OCI-LY1 (cell line): Measurements from ENCODE around the gene EPYC.

Experiments
- H2AFZ ChIP-seq: fragments of 200-600 bp; sonication (generic), shearing (Covaris generic); 2 replicates; pipeline ENCODE4 v1.6.0; 2014; ENCODE audit warnings: antibody characterized with exemption, mild to moderate bottlenecking, low read length
- H3F3A ChIP-seq: fragments of 200-600 bp; sonication (generic), shearing (Covaris generic); 2 replicates; pipeline ENCODE4 v1.6.0; 2014; ENCODE audit warnings: mild to moderate bottlenecking, antibody characterized with exemption, low read length, moderate library complexity; ENCODE audit not compliant: insufficient read depth
- H3K27ac ChIP-seq: fragments of 200-600 bp; sonication (generic); 2 replicates; pipeline ENCODE4 v1.5.1; 2014; ENCODE audit warnings: low read length, mixed run types, mild to moderate bottlenecking, low read depth; ENCODE audit not compliant: poor library complexity, severe bottlenecking
- H3K27me3 ChIP-seq: fragments of 200-600 bp; sonication (generic); 2 replicates; pipeline ENCODE4 v1.6.0; 2014; ENCODE audit warnings: antibody characterized with exemption, mild to moderate bottlenecking, low read length, moderate library complexity; ENCODE audit not compliant: insufficient read depth
- H3K36me3 ChIP-seq: fragments of 200-600 bp; sonication (generic); 2 replicates; pipeline ENCODE4 v1.6.1; 2014; ENCODE audit warnings: mild to moderate bottlenecking, antibody characterized with exemption, low read length, moderate library complexity, mixed read lengths; ENCODE audit not compliant: insufficient read depth
- H3K4me1 ChIP-seq: fragments of 200-600 bp; sonication (generic); 2 replicates; pipeline ENCODE4 v1.5.1; 2014; ENCODE audit warnings: mild to moderate bottlenecking, low read length, moderate library complexity; ENCODE audit not compliant: insufficient read depth, severe bottlenecking
- H3K4me2 ChIP-seq: fragments of 200-600 bp; sonication (generic), shearing (Covaris generic); 2 replicates; pipeline ENCODE4 v1.6.1; 2014; ENCODE audit warnings: low read length
- H3K4me3 ChIP-seq: fragments of 200-600 bp; sonication (generic); 2 replicates; pipeline ENCODE4 v1.5.1; 2014; ENCODE audit warnings: low read length, low read depth, mild to moderate bottlenecking, mixed read lengths; ENCODE audit not compliant: poor library complexity, severe bottlenecking
- H3K79me2 ChIP-seq: fragments of 200-600 bp; shearing (Covaris generic); 2 replicates; pipeline ENCODE4 v1.6.1; 2016; ENCODE audit warnings: mixed run types, low read length, mixed read lengths; ENCODE audit not compliant: insufficient read depth
- H3K9ac ChIP-seq: fragments of 200-600 bp; sonication (generic), shearing (Covaris generic); 2 replicates; pipeline ENCODE4 v1.6.1; 2014; ENCODE audit warnings: mild to moderate bottlenecking, low read length, mixed read lengths
- H3K9me2 ChIP-seq: fragments of 200-600 bp; sonication (generic), shearing (Covaris generic); 2 replicates; pipeline ENCODE4 v1.6.1; 2014; ENCODE audit warnings: low read depth, mild to moderate bottlenecking, low read length, mixed read lengths
- H3K9me3 ChIP-seq: fragments of 200-600 bp; shearing (Covaris generic); 2 replicates; pipeline ENCODE4 v1.6.1; 2014; ENCODE audit warnings: low read length, mixed read lengths
- H4K20me1 ChIP-seq: fragments of 200-600 bp; sonication (generic), shearing (Covaris generic); 2 replicates; pipeline ENCODE4 v1.6.0; 2016; ENCODE audit warnings: mild to moderate bottlenecking, low read length; ENCODE audit not compliant: insufficient read depth
- CTCF ChIP-seq: fragments of 200-600 bp; sonication (generic), shearing (Covaris generic); IDR thresholded peaks from 2 replicates; pipeline ENCODE4 v1.5.1; 2017; ENCODE audit warnings: mild to moderate bottlenecking, antibody characterized with exemption, low read length, moderate library complexity, mixed read lengths
- EZH2 ChIP-seq: fragments of 200-600 bp; sonication (generic), shearing (Covaris generic); IDR thresholded peaks from 2 replicates; pipeline ENCODE4 v1.8.0; 2017; ENCODE audit warnings: borderline replicate concordance, mixed run types, mild to moderate bottlenecking, antibody characterized with exemption, low read length, moderate library complexity, mixed read lengths

The EPYC gene

DNA sequence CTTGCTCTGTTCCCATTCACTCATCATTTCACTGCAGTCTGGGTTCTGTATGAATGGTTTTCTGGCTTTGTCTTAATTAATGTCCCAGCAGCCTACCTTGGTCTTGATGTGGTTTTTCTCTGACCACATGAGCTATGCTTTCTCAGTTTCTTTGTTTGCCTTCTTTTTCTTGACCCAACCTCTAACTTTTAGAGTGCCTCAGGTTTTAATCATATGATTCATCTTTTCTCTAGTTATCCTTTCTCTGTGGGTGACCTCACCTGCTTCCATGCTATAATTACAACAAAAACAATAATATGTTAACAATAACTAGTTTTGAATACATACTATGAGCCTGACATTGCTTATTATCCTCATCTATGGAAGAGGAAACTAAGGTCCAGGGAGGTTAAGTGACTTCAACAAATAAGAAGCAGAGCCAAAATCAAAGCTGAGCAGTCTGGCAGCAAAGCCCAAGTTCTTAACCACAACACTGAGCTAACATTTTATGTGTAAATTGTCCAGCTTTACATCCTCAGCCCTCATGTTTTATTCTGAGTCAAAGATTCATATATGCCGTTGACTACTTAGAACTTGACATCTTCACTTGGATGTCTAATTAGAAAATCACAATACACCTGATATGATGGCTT lies 4.7 kb upstream of the EPYC start:
- H3K36me3 ChIP-seq, result no peaks in the 10 kb centered on the region
- no peak overlapping the region for H3K4me2 ChIP-seq
- H3K4me3 ChIP-seq, result no peak overlapping the region
- no peaks in the 10 kb centered on the region for H3K79me2 ChIP-seq
- no peaks in the 10 kb centered on the region for H3K27me3 ChIP-seq
- no peak overlapping the region for H3K27ac ChIP-seq
- no peaks in the 10 kb centered on the region for H3F3A ChIP-seq
- TF ChIP-seq CTCF (no peak), EZH2 (no peak)
- no peaks in the 10 kb centered on the region for H4K20me1 ChIP-seq
- no peaks in the 10 kb centered on the region for H3K9me2 ChIP-seq
- H2AFZ ChIP-seq, result no peak overlapping the region
- no peaks in the 10 kb centered on the region for H3K4me1 ChIP-seq
- no peak overlapping the region for H3K9ac ChIP-seq
- no peaks in the 10 kb centered on the region for H3K9me3 ChIP-seq

DNA sequence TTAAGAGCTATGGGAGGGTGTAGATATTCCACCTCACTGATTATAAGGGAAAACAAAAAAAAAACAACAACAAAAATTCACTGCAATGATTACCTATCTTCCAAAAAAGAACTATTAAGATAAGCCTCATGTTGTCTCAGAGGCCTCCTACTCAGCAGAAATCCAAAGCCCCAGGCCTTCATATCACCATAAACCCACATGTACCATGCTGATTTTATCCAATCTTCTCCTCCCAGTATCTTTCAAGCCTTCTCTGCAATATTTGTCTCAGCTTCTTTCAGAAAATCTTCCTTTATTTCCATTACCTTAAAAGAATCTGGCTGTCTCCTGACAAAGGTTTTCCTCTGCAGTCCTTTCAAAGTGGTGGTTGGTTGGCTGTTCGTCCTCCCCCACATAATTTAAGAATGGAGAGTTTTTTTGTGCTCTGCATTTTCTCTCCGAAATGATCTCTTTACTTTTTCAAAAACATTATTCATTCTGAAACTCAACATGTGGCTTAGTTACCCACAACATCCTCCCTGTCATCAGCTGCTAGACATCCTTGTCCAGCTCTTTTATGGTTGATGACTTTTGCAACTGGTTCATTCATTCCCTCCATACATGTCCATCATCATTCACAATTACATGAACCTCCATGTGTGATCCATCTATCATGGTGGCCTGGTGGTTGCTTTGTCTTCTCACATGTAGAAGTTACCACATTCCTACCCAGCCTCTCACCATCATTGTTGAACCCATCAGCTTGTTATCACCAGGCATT lies 2.9 kb upstream of the EPYC start:
- H3K27ac ChIP-seq, result no peak overlapping the region
- H3K4me2 ChIP-seq, result no peak overlapping the region
- H3K4me3 ChIP-seq, result no peak overlapping the region
- H3K79me2 ChIP-seq, result no peaks in the 10 kb centered on the region
- no peaks in the 10 kb centered on the region for H3K9me3 ChIP-seq
- H3K36me3 ChIP-seq, result no peaks in the 10 kb centered on the region
- H3F3A ChIP-seq, result no peaks in the 10 kb centered on the region
- H3K27me3 ChIP-seq, result no peaks in the 10 kb centered on the region
- no peaks in the 10 kb centered on the region for H4K20me1 ChIP-seq
- H3K9ac ChIP-seq, result no peak overlapping the region
- no peaks in the 10 kb centered on the region for H3K9me2 ChIP-seq
- H2AFZ ChIP-seq, result no peak overlapping the region
- TF ChIP-seq EZH2 (no peak), CTCF (no peak)
- no peaks in the 10 kb centered on the region for H3K4me1 ChIP-seq

DNA sequence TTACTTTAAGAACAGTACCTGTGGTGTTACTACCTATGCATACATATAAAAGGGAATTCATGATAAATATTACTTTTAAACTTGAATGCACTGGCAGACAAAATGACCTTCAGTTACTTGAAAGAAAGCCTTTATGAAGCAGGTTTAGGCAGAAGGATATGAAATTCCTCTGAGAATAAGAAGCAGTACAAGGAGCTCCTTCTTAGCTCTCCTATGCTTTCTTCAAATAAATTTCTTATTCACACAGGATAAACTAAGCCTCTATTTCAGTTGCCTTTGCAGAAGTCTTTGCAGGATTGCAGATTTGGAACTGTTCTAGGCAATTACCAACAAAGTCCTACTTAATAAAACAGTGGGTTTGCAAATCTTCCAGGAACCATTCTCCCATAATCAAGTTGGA lies 1.0 kb downstream of the EPYC start:
- Histone ChIP-seq H3K4me3 (no peak overlapping the region), H3K9me3 (no peaks in the 10 kb centered on the region), H3K9me2 (no peaks in the 10 kb centered on the region), H3K27me3 (no peaks in the 10 kb centered on the region), H3K9ac (no peak overlapping the region), H3K36me3 (no peaks in the 10 kb centered on the region), H4K20me1 (no peaks in the 10 kb centered on the region), H3K4me2 (no peak overlapping the region), H2AFZ (no peak overlapping the region), H3K4me1 (no peaks in the 10 kb centered on the region), H3K27ac (no peak overlapping the region), H3F3A (no peaks in the 10 kb centered on the region), H3K79me2 (no peaks in the 10 kb centered on the region)
- no peak for TF ChIP-seq CTCF
- no peak for TF ChIP-seq EZH2
